ENCODE results near the gene C1orf167. TPM values are rescaled to one million over a fixed set of nuclear protein-coding genes. Genes with fewer than 3 reads are reported as not detected.
A peak's percentile ranks its signal among the peaks of the same experiment; 100 is the strongest.

Gene C1orf167
- total and polyA plus RNA-seq, 5 donors: 1.3 to 4.0 (median 2.2) TPM

DNA sequence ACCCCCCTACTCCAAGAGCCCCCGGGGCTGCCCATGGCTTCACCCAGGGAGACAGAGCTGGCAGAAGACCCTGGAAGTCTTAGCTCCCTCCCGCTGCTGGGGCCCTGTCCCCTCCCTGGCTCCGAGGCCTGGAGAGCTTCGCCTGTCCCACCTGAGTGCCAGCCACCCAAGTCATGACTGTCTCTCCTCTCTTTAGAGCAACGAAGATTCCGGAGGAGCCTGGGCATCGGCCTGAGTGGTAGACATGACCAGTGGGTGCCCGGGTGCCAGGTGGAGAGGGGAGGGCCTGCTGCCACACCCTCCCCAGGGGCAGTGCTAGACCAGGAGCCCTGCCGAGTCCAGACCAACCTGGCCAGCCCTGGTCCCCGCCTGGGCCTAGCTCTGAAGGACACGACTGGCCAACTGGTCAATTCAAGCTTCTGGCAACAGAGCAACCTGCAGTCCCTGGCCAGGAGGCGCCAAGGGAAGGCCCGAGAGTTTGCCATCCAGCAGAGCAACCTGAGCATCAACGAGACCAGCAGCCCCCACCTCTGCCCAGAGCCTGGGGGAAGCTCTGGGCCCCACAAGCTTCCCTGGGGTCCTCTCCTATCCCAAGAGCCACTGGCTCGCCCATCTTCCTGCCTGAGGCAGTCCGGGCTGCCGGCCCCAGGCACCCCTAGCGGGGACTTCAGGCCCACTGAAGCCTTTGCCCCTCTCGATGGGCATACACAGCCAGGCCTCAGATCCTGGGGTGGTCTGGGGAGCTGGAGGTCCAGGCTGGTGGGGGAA is 3.9 kb downstream of the C1orf167 start:
- Histone ChIP-seq H3K4me3 (ENCODE audit: low read length) (no peak overlapping the region), H3K4me1 (ENCODE audit: control insufficient read depth, insufficient read depth, low read length) (no peaks in the 10 kb centered on the region), H3K27ac (ENCODE audit: low read length) (no peak overlapping the region), H3K9me3 (ENCODE audit: control insufficient read depth, low read length) (no peaks in the 10 kb centered on the region), H3K27me3 (ENCODE audit: control insufficient read depth, insufficient read depth) (no peaks in the 10 kb centered on the region)
- ATAC-seq (no peak), DNase-seq (peak in 2 of 3 donors; percentile 23 to 49)
- intact Hi-C loops (cut with DNase I): no loop called here
- WGBS: 91% methylated on average over 19 of the region's 19 CpGs

DNA sequence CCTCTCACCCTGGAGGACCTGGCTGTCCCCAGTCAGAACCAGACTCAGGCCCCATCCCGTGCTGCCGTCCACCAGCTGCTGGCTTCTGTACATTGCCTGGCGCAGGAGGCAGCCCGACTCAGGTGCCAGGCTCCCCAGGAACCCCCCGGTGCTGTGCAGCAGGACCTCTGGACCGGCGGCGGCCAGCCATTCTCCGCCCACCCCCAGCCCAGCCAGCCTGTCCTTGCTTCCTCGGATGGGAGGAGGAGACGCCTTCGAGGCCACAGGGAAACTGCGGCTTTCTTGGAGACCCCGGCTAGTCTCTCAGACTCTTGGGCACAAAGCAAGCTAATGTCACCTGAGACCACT is 4.4 kb downstream of the C1orf167 start:
- DNase-seq (peak in 1 of 3 donors; percentile 49), ATAC-seq (peak in 1 of 2 donors; percentile 4)

DNA sequence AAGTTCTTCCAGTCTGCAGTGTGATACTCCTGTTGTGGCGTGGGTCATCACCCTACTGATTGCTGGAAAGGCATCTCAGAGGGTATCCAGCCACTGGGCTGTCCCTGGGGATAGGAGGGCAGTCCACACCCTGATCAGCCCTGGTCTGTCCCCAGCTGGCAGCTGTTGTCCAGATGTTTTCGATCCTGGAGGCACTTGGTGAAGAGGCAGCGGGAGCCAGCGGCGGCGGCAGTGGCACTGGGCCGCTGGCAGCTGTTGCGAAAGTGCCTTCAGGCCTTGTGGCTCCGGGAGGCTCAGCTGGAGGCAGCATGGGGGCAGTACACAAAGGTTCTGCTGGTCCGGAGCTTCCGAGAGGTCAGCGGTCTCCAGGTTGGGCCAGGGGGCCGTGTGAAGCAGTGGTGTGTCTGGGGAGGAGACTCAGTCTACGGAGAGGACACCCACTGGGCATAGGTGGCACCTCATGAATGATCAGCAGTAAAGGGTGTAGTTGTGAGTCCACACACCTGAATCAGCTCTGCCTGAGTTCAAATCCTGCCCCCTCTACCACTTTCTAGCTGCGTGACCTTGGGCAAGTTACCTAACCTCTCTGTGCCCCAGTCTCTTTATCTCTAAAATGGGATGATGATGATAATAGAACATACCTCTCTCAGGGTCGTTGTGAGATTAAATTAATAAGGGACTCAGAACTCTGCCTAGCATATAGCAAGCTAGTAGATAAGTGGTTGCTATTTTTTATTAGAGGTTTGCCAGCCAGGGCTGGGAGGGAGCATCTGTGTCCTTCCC is 6.1 kb downstream of the C1orf167 start:
- peak in 2 of 3 donors; percentile 36 to 41 for DNase-seq
- H3K27ac ChIP-seq (ENCODE audit: low read length): no peak overlapping the region
- intact Hi-C loops (cut with DNase I): no loop called here
- no peak for ATAC-seq
- H3K4me3 ChIP-seq (ENCODE audit: low read length): no peak overlapping the region
- 79% methylated on average over 16 of the region's 16 CpGs for WGBS
- no peaks in the 10 kb centered on the region for H3K4me1 ChIP-seq (ENCODE audit: control insufficient read depth, insufficient read depth, low read length)
- H3K27me3 ChIP-seq (ENCODE audit: control insufficient read depth, insufficient read depth): no peaks in the 10 kb centered on the region
- no peaks in the 10 kb centered on the region for H3K9me3 ChIP-seq (ENCODE audit: control insufficient read depth, low read length)

More for the DNA sequence above, 4.4 kb downstream of the C1orf167 start:
- WGBS: 79% methylated on average over 14 of the region's 14 CpGs
- H3K27me3 ChIP-seq (ENCODE audit: control insufficient read depth, insufficient read depth): no peaks in the 10 kb centered on the region
- H3K27ac ChIP-seq (ENCODE audit: low read length): no peak overlapping the region
- no peak overlapping the region for H3K4me3 ChIP-seq (ENCODE audit: low read length)
- no peaks in the 10 kb centered on the region for H3K9me3 ChIP-seq (ENCODE audit: control insufficient read depth, low read length)
- H3K4me1 ChIP-seq (ENCODE audit: control insufficient read depth, insufficient read depth, low read length): no peaks in the 10 kb centered on the region
- intact Hi-C loops (cut with DNase I): no loop called here

DNA sequence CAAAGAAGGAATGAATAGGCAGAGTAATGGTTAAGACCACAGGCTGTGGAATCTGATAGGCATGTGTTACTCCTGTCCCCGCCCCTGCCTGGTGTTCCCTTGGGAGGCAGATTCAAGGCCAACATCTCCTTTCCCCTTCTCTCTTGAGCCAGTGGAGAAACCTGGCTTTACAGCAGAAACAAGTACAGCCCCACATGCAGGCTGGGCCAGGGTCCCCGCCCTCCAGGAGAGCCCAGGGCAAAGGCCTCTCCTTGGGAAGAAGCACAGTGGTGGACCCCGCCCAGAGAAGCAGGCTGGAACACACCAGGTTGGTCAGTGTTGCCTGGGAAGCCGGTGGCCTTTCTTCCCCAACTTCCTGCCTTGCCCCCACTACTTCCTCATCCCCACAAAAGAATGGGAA is 6.8 kb downstream of the C1orf167 start:
- DNase-seq (peak in 2 of 3 donors; percentile 33 to 36), ATAC-seq (peak in 1 of 2 donors; percentile 27)
- Histone ChIP-seq H3K27ac (ENCODE audit: low read length) (no peak overlapping the region), H3K27me3 (ENCODE audit: control insufficient read depth, insufficient read depth) (no peaks in the 10 kb centered on the region), H3K4me3 (ENCODE audit: low read length) (no peak overlapping the region), H3K9me3 (ENCODE audit: control insufficient read depth, low read length) (no peaks in the 10 kb centered on the region), H3K4me1 (ENCODE audit: control insufficient read depth, insufficient read depth, low read length) (no peaks in the 10 kb centered on the region)
- 46% methylated on average over 4 of the region's 4 CpGs for WGBS
- intact Hi-C loops (cut with DNase I): no loop called here

DNA sequence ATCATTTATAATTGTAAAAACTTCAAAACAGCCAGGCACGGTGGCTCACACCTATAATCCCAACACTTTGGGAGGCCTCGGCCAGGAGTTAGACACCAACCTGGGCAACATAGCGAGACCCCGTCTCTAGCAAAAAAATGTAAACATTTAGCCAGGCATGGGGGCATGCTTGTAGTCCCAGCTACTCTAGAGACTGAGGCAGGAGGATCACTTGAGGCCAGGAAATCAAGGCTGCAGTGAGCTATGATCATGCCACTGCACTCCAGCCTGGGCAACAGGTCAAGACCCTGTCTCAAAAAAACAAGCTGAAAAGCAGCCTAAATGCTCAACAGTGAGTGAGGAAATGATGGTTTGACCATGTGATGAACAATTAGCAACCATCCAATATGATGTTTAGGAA is 7.3 kb downstream of the C1orf167 start:
- H3K27me3 ChIP-seq (ENCODE audit: control insufficient read depth, insufficient read depth): no peaks in the 10 kb centered on the region

DNA sequence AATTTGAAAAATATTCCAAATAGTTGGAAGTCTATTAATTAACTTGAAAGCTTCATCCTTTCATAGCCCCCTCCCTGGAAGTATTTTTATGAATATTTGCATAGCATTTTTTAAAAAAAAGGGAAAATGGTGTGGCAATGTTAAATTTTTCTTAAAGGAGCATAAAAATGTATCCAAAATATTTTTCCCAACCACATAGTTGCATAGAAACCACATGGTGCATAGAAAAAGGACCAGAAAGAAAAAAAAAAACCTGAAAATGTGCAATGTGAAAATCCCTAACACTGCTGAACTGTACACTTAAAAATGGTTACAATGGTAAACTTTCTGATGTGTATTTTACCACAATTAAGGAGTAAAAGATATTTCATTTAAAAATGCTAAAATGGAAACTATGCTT is 8.0 kb downstream of the C1orf167 start:
- H3K27me3 ChIP-seq (ENCODE audit: control insufficient read depth, insufficient read depth): no peaks in the 10 kb centered on the region
- DNase-seq: no peak
- no peak for ATAC-seq
- no peak overlapping the region for H3K27ac ChIP-seq (ENCODE audit: low read length)
- intact Hi-C loops (cut with DNase I): no loop called here
- H3K4me1 ChIP-seq (ENCODE audit: control insufficient read depth, insufficient read depth, low read length): no peaks in the 10 kb centered on the region
- no peak overlapping the region for H3K4me3 ChIP-seq (ENCODE audit: low read length)
- H3K9me3 ChIP-seq (ENCODE audit: control insufficient read depth, low read length): no peaks in the 10 kb centered on the region

More for the DNA sequence above, 7.3 kb downstream of the C1orf167 start:
- WGBS: 80% methylated on average over 4 of the region's 4 CpGs
- no peak for ATAC-seq
- Histone ChIP-seq H3K27ac (ENCODE audit: low read length) (no peak overlapping the region), H3K4me1 (ENCODE audit: control insufficient read depth, insufficient read depth, low read length) (no peaks in the 10 kb centered on the region), H3K4me3 (ENCODE audit: low read length) (no peak overlapping the region), H3K9me3 (ENCODE audit: control insufficient read depth, low read length) (no peaks in the 10 kb centered on the region)
- intact Hi-C loops (cut with DNase I): no loop called here
- peak in 2 of 3 donors; percentile 10 to 14 for DNase-seq

DNA sequence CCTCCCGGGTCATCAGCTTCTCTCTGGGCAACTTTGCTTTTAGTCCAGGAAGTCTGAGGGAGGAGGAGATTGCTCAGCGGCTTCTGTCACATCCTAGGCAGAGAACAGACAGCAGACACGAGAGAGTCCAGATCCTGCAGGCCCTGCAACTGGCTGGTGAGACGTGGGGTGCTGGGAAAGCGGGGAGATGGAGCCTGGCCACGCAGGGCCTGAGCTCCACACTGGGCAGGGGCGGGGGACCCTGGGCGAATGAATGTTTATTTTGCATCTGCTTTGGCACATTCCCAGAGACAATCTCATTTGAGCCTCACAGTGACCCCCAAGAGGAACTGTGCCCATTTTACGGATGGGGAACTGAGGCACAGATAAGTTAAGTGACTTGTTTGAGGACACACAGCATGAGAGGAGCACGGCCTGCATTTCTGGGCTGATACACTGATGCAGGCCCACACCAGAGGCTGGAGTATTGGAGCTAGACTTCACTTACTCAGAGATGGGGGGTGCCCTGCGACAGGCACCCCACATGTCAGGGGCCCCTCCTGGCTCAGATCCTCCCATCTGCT is 9.6 kb downstream of the C1orf167 start:
- no peaks in the 10 kb centered on the region for H3K9me3 ChIP-seq (ENCODE audit: control insufficient read depth, low read length)
- no peaks in the 10 kb centered on the region for H3K27me3 ChIP-seq (ENCODE audit: control insufficient read depth, insufficient read depth)
- no peak overlapping the region for H3K4me3 ChIP-seq (ENCODE audit: low read length)
- intact Hi-C loops (cut with DNase I): no loop called here
- no peaks in the 10 kb centered on the region for H3K4me1 ChIP-seq (ENCODE audit: control insufficient read depth, insufficient read depth, low read length)
- no peak overlapping the region for H3K27ac ChIP-seq (ENCODE audit: low read length)
- ATAC-seq (no peak), DNase-seq (peak in 2 of 3 donors; percentile 7 to 14)
- 71% methylated on average over 11 of the region's 11 CpGs for WGBS

DNA sequence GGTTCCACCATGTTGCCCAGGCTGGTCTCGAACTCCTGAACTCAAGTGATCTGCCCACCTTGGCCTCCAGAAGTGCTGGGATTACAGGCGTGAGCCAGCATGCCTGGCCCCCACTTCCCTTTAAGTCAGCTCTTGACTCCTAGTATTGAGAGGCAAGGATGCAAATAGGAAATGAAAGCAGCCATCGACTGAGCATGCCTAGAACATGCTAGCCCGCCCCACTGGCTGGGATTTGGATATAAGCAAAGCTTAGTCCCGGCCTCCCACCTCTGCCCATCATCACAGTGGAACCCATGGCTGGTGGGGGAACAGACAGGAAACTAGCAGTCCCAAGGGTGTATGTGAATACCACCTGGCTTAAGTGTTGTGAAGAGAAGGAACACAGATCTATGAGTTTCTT is 10.5 kb downstream of the C1orf167 start:
- Histone ChIP-seq H3K4me3 (ENCODE audit: low read length) (no peak overlapping the region), H3K27ac (ENCODE audit: low read length) (no peak overlapping the region), H3K27me3 (ENCODE audit: control insufficient read depth, insufficient read depth) (no peaks in the 10 kb centered on the region), H3K4me1 (ENCODE audit: control insufficient read depth, insufficient read depth, low read length) (no peaks in the 10 kb centered on the region), H3K9me3 (ENCODE audit: control insufficient read depth, low read length) (no peaks in the 10 kb centered on the region)
- WGBS: 59% methylated on average over 5 of the region's 5 CpGs
- ATAC-seq (no peak), DNase-seq (peak in 2 of 3 donors; percentile 39 to 42)
- intact Hi-C loops (cut with DNase I): no loop called here

DNA sequence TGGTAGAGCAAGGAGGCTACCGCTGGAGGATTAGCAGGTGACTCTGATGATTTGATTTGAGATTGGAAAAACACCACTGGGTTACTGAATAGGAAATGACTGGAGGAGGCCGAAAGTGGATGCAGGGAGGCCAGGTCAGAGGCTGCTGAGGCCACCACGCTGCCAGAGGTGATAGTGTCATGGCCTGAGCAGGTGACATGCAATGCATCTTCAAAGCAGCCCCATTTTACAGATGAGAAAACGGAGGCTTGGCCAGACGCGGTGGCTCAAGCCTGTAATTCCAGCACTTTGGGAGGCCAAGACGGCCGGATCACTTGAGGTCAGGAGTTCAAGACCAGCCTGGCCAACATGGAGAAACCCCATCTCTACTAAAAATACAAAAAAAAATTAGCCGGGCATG is 12.8 kb downstream of the C1orf167 start:
- Histone ChIP-seq H3K4me1 (ENCODE audit: control insufficient read depth, insufficient read depth, low read length) (no peaks in the 10 kb centered on the region), H3K4me3 (ENCODE audit: low read length) (no peak overlapping the region), H3K27me3 (ENCODE audit: control insufficient read depth, insufficient read depth) (no peaks in the 10 kb centered on the region), H3K27ac (ENCODE audit: low read length) (no peak overlapping the region), H3K9me3 (ENCODE audit: control insufficient read depth, low read length) (no peaks in the 10 kb centered on the region)
- 92% methylated on average over 9 of the region's 9 CpGs for WGBS
- ATAC-seq: no peak
- DNase-seq: peak in 2 of 3 donors; percentile 2 to 7
- intact Hi-C loops (cut with DNase I): no loop called here

DNA sequence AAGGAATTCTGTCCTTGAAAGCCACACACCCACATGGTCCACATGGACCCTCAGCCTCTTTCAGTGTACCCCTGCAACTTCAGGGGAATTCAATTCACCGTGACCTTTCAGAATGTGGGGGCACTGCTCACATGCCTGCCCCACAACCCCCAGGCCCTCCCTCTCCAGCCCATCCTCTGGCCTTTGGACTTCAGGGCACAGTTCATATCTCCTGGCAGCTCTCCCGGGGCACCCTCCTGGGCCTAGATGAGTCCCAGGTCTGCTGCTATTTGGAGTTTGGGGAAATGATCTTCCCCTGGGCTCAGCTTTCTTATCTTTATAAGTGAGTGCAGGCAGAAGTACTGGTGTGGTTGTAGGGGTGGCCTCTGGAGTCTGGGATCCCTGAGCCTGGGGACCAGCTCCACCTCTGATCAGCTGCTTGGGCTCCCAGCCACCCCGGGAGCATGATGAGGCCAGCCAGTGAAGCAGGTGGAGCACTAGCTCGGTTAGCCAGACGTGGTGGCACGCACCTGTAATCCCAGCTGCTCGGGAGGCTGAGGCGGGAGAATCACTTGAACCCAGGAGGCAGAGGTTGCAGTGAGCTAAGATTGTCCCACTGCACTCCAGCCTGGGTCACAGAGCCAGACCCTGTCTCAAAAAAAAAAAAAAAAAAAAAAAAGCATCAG is 15.8 kb downstream of the C1orf167 start:
- no peaks in the 10 kb centered on the region for H3K4me1 ChIP-seq (ENCODE audit: control insufficient read depth, insufficient read depth, low read length)
- H3K4me3 ChIP-seq (ENCODE audit: low read length): no peak overlapping the region
- no peak for ATAC-seq
- intact Hi-C loops (cut with DNase I): no loop called here
- H3K27ac ChIP-seq (ENCODE audit: low read length): no peak overlapping the region
- H3K9me3 ChIP-seq (ENCODE audit: control insufficient read depth, low read length): no peaks in the 10 kb centered on the region
- WGBS: 91% methylated on average over 8 of the region's 8 CpGs
- H3K27me3 ChIP-seq (ENCODE audit: control insufficient read depth, insufficient read depth): no peaks in the 10 kb centered on the region
- DNase-seq: peak in 2 of 3 donors; percentile 20 to 26

DNA sequence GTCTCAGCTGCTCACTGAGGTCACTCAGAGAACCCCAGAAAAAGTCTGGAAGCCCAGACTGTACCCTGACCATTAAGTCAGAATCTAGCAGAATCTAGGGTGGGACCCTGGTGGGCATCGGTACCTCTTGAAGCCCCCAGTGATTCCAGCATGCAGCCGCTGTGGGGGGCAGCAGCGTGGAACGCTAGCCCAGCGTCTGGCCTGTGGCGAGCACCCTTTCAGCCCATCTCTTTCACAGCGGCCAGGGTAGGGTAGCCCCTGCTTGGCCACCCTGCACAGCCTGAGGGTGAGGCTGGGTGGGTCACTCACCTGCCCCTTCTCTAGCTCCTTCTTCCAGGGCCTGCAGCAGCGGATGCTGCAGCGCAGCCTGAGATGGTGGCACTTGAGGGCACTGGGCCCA is 16.3 kb downstream of the C1orf167 start:
- DNase-seq (peak in 2 of 3 donors; percentile 6 to 36), ATAC-seq (no peak)
- no peaks in the 10 kb centered on the region for H3K9me3 ChIP-seq (ENCODE audit: control insufficient read depth, low read length)
- intact Hi-C loops (cut with DNase I): no loop called here
- no peaks in the 10 kb centered on the region for H3K27me3 ChIP-seq (ENCODE audit: control insufficient read depth, insufficient read depth)
- H3K27ac ChIP-seq (ENCODE audit: low read length): no peak overlapping the region
- no peaks in the 10 kb centered on the region for H3K4me1 ChIP-seq (ENCODE audit: control insufficient read depth, insufficient read depth, low read length)
- H3K4me3 ChIP-seq (ENCODE audit: low read length): no peak overlapping the region
- WGBS: 90% methylated on average over 9 of the region's 9 CpGs
